Measurements from ENCODE around the gene GOLGA6L2. TPM values are rescaled to one million over a fixed set of nuclear protein-coding genes. Genes with fewer than 3 reads are reported as not detected.

The GOLGA6L2 gene
- total and polyA plus RNA-seq, 2 of the 8 experiments (the other 6 are each of a cell fraction or from before 2014, with no cell fraction given), result not detected

DNA sequence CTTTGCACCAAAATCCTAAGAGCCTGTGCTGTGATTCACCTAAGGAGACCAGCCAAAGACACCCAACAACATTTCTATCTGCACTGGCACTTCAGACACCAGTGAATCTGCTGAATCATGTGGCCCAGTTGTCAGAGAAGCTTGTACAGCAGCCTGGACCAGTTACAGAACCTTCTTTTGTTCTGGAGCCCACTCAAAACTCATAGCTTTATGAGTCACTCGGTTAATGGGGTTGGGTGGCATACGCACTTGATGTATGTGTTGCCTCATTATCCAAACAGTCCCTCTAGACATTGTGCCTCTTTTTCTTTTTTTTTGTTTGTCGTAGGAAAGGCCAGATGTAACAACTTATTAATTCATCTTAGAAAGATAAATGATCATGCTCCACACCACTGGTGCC lies 25.6 kb upstream of the GOLGA6L2 start:
- no peak overlapping the region for H3K4me3 ChIP-seq (ENCODE audit: extremely low read depth in 1 of 4, insufficient read depth in 2 of 4, low read depth in 3 of 4, low read length in 4 of 4)
- no peak overlapping the region for H2BK15ac ChIP-seq (ENCODE audit: low read length)
- H2BK5ac ChIP-seq (ENCODE audit: low read depth, low read length), result no peak overlapping the region
- no peak for DNase-seq (ENCODE audit: low read depth in 1 of 2, low spot score in 2 of 2)
- no peaks in the 10 kb centered on the region for H3K27me3 ChIP-seq (replicated peaks in 1 of 4; ENCODE audit: control insufficient read depth in 3 of 4, extremely low read depth in 1 of 4, insufficient read depth in 3 of 4, low read length in 3 of 4)
- no peak overlapping the region for H3K56ac ChIP-seq (replicated peaks; ENCODE audit: insufficient read length, low read depth, low read length)
- H3K4me1 ChIP-seq (replicated peaks in 1 of 4; ENCODE audit: control insufficient read depth in 3 of 4, insufficient read depth in 4 of 4, low read length in 3 of 4), result no peaks in the 10 kb centered on the region
- H3K79me1 ChIP-seq (ENCODE audit: low read depth, low read length), result no peaks in the 10 kb centered on the region
- H4K5ac ChIP-seq (ENCODE audit: insufficient read length, low read depth, low read length), result no peak overlapping the region
- no peak overlapping the region for H3K14ac ChIP-seq (ENCODE audit: insufficient read length)
- no peak overlapping the region for H2BK120ac ChIP-seq (replicated peaks; ENCODE audit: low read depth, low read length)
- 82% methylated on average over 3 of the region's 3 CpGs; no CpG with 5 or more reads in 1 of the 2 experiments for WGBS, 2 experiments (ENCODE audit: extremely low coverage in 1 of 2, insufficient coverage in 1 of 2, insufficient read length in 1 of 2, insufficient replicate concordance in 2 of 2, low coverage in 1 of 2, low lambda C conversion rate in 2 of 2, missing lambda C conversion rate in 1 of 2)
- no peak overlapping the region for H3K23ac ChIP-seq (ENCODE audit: insufficient read length)
- no peak overlapping the region for H4K91ac ChIP-seq (replicated peaks; ENCODE audit: insufficient read length, low read length)
- no peak overlapping the region for H2AK5ac ChIP-seq (ENCODE audit: low read depth, low read length)
- H2BK20ac ChIP-seq (ENCODE audit: low read length), result no peak overlapping the region
- no peak overlapping the region for H2AFZ ChIP-seq (ENCODE audit: low read length)
- no peak overlapping the region for H3K18ac ChIP-seq (ENCODE audit: extremely low read depth, low read length)
- FAIRE-seq, result no peak
- POLR2A ChIA-PET (ENCODE audit: partially characterized antibody), result no interaction called here
- no peak overlapping the region for H3K9ac ChIP-seq (replicated peaks in 1 of 4; ENCODE audit: extremely low read depth in 1 of 4, low read depth in 3 of 4, low read length in 3 of 4)
- H4K8ac ChIP-seq (ENCODE audit: extremely low read depth, insufficient read depth, low read length), result no peak overlapping the region
- H3K27ac ChIP-seq (ENCODE audit: low read depth, low read length), result no peak overlapping the region
- H3K4ac ChIP-seq (replicated peaks; ENCODE audit: insufficient read length, low read depth, low read length), result no peak overlapping the region
- H3K79me2 ChIP-seq (ENCODE audit: control insufficient read depth in 1 of 2, insufficient read depth in 2 of 2, low read length in 2 of 2), result no peaks in the 10 kb centered on the region
- no peak overlapping the region for H2BK12ac ChIP-seq (ENCODE audit: low read depth, low read length)
- H3K4me2 ChIP-seq (ENCODE audit: insufficient read depth in 1 of 2, low read depth in 2 of 2, low read length in 2 of 2), result no peak overlapping the region
- H3K36me3 ChIP-seq (ENCODE audit: control insufficient read depth in 2 of 4, insufficient read depth in 4 of 4, low read length in 3 of 4), result no peaks in the 10 kb centered on the region
- CTCF ChIA-PET (ENCODE audit: partially characterized antibody), result interaction anchor here (0.7 kb wide), 1 partner anchor 11 kb away, joined by 4 read pairs; no protein-coding TSS in a partner anchor
- H4K20me1 ChIP-seq (replicated peaks in 1 of 2; ENCODE audit: control insufficient read depth in 1 of 2, insufficient read depth in 2 of 2, low read length in 2 of 2), result no peaks in the 10 kb centered on the region
- no peaks in the 10 kb centered on the region for H3K23me2 ChIP-seq (ENCODE audit: low read depth, low read length)
- H3K9me3 ChIP-seq (ENCODE audit: insufficient read depth in 2 of 2, low read depth in 1 of 2, low read length in 1 of 2), result peaks cover 11 to 53% of the 10 kb centered on the region in 2 experiments
- TF ChIP-seq, protein P1, sequence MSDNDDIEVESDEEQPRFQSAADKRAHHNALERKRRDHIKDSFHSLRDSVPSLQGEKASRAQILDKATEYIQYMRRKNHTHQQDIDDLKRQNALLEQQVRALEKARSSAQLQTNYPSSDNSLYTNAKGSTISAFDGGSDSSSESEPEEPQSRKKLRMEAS (IDR thresholded peaks at IDR 0.05), result no peak
- TF ChIP-seq SRF (IDR thresholded peaks at IDR 0.05; ENCODE audit: low read depth, low read length), result no peak
- no peak for TF ChIP-seq NRF1 (IDR thresholded peaks at IDR 0.05; ENCODE audit: low read depth, low read length)
- TF ChIP-seq SP1 (IDR thresholded peaks at IDR 0.05; ENCODE audit: low read depth, low read length), result no peak
- no peak for TF ChIP-seq CHD1 (IDR thresholded peaks at IDR 0.05; ENCODE audit: low read depth, low read length)
- TF ChIP-seq JUND (IDR thresholded peaks at IDR 0.05; ENCODE audit: low read length), result no peak
- TF ChIP-seq ASH2L (IDR thresholded peaks at IDR 0.05; ENCODE audit: low read length), result no peak
- TF ChIP-seq SP2 (IDR thresholded peaks at IDR 0.05; ENCODE audit: low read length), result no peak
- TF ChIP-seq POLR2A (IDR thresholded peaks at IDR 0.05; ENCODE audit: control extremely low read depth in 1 of 2, low read depth in 2 of 2, low read length in 2 of 2), result no peak
- TF ChIP-seq, protein P2, sequence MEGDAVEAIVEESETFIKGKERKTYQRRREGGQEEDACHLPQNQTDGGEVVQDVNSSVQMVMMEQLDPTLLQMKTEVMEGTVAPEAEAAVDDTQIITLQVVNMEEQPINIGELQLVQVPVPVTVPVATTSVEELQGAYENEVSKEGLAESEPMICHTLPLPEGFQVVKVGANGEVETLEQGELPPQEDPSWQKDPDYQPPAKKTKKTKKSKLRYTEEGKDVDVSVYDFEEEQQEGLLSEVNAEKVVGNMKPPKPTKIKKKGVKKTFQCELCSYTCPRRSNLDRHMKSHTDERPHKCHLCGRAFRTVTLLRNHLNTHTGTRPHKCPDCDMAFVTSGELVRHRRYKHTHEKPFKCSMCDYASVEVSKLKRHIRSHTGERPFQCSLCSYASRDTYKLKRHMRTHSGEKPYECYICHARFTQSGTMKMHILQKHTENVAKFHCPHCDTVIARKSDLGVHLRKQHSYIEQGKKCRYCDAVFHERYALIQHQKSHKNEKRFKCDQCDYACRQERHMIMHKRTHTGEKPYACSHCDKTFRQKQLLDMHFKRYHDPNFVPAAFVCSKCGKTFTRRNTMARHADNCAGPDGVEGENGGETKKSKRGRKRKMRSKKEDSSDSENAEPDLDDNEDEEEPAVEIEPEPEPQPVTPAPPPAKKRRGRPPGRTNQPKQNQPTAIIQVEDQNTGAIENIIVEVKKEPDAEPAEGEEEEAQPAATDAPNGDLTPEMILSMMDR (IDR thresholded peaks at IDR 0.05; ENCODE audit: control extremely low read depth in 1 of 3, insufficient read depth in 1 of 3, low read depth in 1 of 3, low read length in 3 of 3), result no peak
- TF ChIP-seq SIN3A (conservative IDR thresholded peaks at IDR 0.05 in 1 of 2, IDR thresholded peaks at IDR 0.05 in 1 of 2; ENCODE audit: low read depth in 1 of 2, low read length in 2 of 2), result no peak
- no peak for TF ChIP-seq RAD21 (IDR thresholded peaks at IDR 0.05 in 1 of 2, conservative IDR thresholded peaks at IDR 0.05 in 1 of 2; ENCODE audit: low read depth in 2 of 2, low read length in 2 of 2)

All from H1 (cell line).